ENCODE measurements around the gene LNX1. TPM values are rescaled to one million over a fixed set of nuclear protein-coding genes. Genes with fewer than 3 reads are reported as not detected.

The LNX1 gene
- total RNA-seq, 1 experiment from 2014 or later: 3.3 TPM

- BruUV-seq (replicated peaks): no TSS peak
- no peaks in the 10 kb centered on the region for H4K20me1 ChIP-seq (ENCODE audit: insufficient read depth)
- no peaks in the 10 kb centered on the region for H3K79me2 ChIP-seq (ENCODE audit: insufficient read depth, low read length)
- H3K9ac ChIP-seq (ENCODE audit: low read length): no peak overlapping the region
- H3K9me3 ChIP-seq (ENCODE audit: control insufficient read depth in 1 of 2, insufficient read depth in 1 of 2, low read depth in 1 of 2, low read length in 2 of 2): no peaks in the 10 kb centered on the region
- ChIA-PET RAD21 (ENCODE audit: low non-redundant PET in 1 of 2, low total read pairs in 2 of 2, uncharacterized antibody in 2 of 2, unreplicated experiment in 2 of 2) (no interaction called here), CTCF (no interaction called here), POLR2A (no interaction called here)
- intact Hi-C loops (cut with micrococcal nuclease): no loop called here
- H3K4me3 ChIP-seq (replicated peaks in 1 of 2; ENCODE audit: low read depth in 1 of 2, low read length in 2 of 2): no peak overlapping the region
- no peak for DNase-seq (ENCODE audit: low read depth, low spot score)
- H3K27me3 ChIP-seq (ENCODE audit: insufficient read depth, low read length): no peaks in the 10 kb centered on the region
- H3K27ac ChIP-seq (ENCODE audit: low read depth, low read length): no peak overlapping the region
- H3K9me2 ChIP-seq (ENCODE audit: insufficient read depth): no peaks in the 10 kb centered on the region
- no peak for ATAC-seq
- no peaks in the 10 kb centered on the region for H3K4me1 ChIP-seq (ENCODE audit: control insufficient read depth in 1 of 2, insufficient read depth in 2 of 2, low read length in 2 of 2)
- no peaks in the 10 kb centered on the region for H3K36me3 ChIP-seq (ENCODE audit: control insufficient read depth in 1 of 2, insufficient read depth in 2 of 2, low read length in 2 of 2)
- no peak overlapping the region for H3K4me2 ChIP-seq (ENCODE audit: low read length)
- no peak overlapping the region for H2AFZ ChIP-seq (ENCODE audit: low read depth, low read length, poor library complexity, severe bottlenecking)
- TF ChIP-seq ATF3 (IDR thresholded peaks at IDR 0.05) (no peak), ZNF274 (IDR thresholded peaks at IDR 0.05; ENCODE audit: low read depth, low read length) (no peak), TCF7L2 (IDR thresholded peaks at IDR 0.05; ENCODE audit: borderline replicate concordance, extremely low read depth, insufficient read depth, insufficient read length) (no peak), CBX3 (IDR thresholded peaks at IDR 0.05; ENCODE audit: low read depth) (no peak), POLR2AphosphoS5 (IDR thresholded peaks at IDR 0.05; ENCODE audit: low read depth, low read length) (no peak), ZFX (IDR thresholded peaks at IDR 0.05) (no peak)
Measured at GRCh38 chr4:53545942-53546581, 45.2 kb downstream of the LNX1 start.

DNA sequence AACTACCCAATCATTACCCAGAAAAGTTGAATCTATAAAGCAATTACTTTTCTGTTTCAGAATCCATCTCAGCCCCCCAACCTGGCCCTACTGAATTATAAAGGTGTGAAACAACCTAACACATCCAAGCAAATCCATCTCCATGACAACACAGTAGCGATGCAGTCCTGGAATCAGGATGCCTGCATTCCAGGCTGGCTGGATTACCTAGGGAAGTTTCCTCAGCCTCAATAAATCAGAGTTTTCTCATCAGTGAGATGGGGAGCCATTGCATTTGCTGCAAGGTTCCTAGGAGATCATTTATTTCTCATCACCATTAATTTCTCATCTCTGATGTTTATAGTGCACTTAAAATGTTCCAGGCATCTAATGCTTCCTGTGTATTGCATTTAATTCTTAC lies 46.0 kb downstream of the LNX1 start:
- POLR2A ChIA-PET: no interaction called here

More for the DNA sequence above, 46.0 kb downstream of the LNX1 start:
- H3K36me3 ChIP-seq (ENCODE audit: control insufficient read depth in 1 of 2, insufficient read depth in 2 of 2, low read length in 2 of 2): no peaks in the 10 kb centered on the region
- no peaks in the 10 kb centered on the region for H3K27me3 ChIP-seq (ENCODE audit: insufficient read depth, low read length)
- ChIA-PET RAD21 (ENCODE audit: low non-redundant PET in 1 of 2, low total read pairs in 2 of 2, uncharacterized antibody in 2 of 2, unreplicated experiment in 2 of 2) (no interaction called here), CTCF (no interaction called here)
- H3K4me3 ChIP-seq (replicated peaks in 1 of 2; ENCODE audit: low read depth in 1 of 2, low read length in 2 of 2): no peak overlapping the region
- H4K20me1 ChIP-seq (ENCODE audit: insufficient read depth): no peaks in the 10 kb centered on the region
- no peak overlapping the region for H3K4me2 ChIP-seq (ENCODE audit: low read length)
- no peak for DNase-seq (ENCODE audit: low read depth, low spot score)
- no TSS peak for BruUV-seq (replicated peaks)
- ATAC-seq: no peak
- H3K4me1 ChIP-seq (ENCODE audit: control insufficient read depth in 1 of 2, insufficient read depth in 2 of 2, low read length in 2 of 2): no peaks in the 10 kb centered on the region
- no peaks in the 10 kb centered on the region for H3K9me2 ChIP-seq (ENCODE audit: insufficient read depth)
- intact Hi-C loops (cut with micrococcal nuclease): no loop called here
- no peak overlapping the region for H3K27ac ChIP-seq (ENCODE audit: low read depth, low read length)
- no peak overlapping the region for H3K9ac ChIP-seq (ENCODE audit: low read length)
- H3K9me3 ChIP-seq (ENCODE audit: control insufficient read depth in 1 of 2, insufficient read depth in 1 of 2, low read depth in 1 of 2, low read length in 2 of 2): no peaks in the 10 kb centered on the region
- no peaks in the 10 kb centered on the region for H3K79me2 ChIP-seq (ENCODE audit: insufficient read depth, low read length)
- TF ChIP-seq EZH2phosphoT487 (IDR thresholded peaks at IDR 0.05; ENCODE audit: borderline replicate concordance): no peak
- no peak for TF ChIP-seq JUND (IDR thresholded peaks at IDR 0.05)
- no peak for TF ChIP-seq SRF (IDR thresholded peaks at IDR 0.05; ENCODE audit: low read depth)
- TF ChIP-seq, protein P1, sequence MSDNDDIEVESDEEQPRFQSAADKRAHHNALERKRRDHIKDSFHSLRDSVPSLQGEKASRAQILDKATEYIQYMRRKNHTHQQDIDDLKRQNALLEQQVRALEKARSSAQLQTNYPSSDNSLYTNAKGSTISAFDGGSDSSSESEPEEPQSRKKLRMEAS (IDR thresholded peaks at IDR 0.05): no peak
- TF ChIP-seq POLR2A (IDR thresholded peaks at IDR 0.05; ENCODE audit: borderline replicate concordance, extremely low read depth, insufficient read depth, insufficient read length): no peak
- TF ChIP-seq, protein P2, sequence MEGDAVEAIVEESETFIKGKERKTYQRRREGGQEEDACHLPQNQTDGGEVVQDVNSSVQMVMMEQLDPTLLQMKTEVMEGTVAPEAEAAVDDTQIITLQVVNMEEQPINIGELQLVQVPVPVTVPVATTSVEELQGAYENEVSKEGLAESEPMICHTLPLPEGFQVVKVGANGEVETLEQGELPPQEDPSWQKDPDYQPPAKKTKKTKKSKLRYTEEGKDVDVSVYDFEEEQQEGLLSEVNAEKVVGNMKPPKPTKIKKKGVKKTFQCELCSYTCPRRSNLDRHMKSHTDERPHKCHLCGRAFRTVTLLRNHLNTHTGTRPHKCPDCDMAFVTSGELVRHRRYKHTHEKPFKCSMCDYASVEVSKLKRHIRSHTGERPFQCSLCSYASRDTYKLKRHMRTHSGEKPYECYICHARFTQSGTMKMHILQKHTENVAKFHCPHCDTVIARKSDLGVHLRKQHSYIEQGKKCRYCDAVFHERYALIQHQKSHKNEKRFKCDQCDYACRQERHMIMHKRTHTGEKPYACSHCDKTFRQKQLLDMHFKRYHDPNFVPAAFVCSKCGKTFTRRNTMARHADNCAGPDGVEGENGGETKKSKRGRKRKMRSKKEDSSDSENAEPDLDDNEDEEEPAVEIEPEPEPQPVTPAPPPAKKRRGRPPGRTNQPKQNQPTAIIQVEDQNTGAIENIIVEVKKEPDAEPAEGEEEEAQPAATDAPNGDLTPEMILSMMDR (IDR thresholded peaks at IDR 0.05 in 2 of 3, conservative IDR thresholded peaks at IDR 0.05 in 1 of 3; ENCODE audit: borderline replicate concordance in 1 of 3, insufficient read depth in 1 of 3, low read depth in 2 of 3, low read length in 2 of 3): no peak
- no peak for TF ChIP-seq EZH2 (IDR thresholded peaks at IDR 0.05)
- no peak for TF ChIP-seq POLR2AphosphoS5 (IDR thresholded peaks at IDR 0.05; ENCODE audit: low read depth, low read length)
- no peak for TF ChIP-seq RAD21 (IDR thresholded peaks at IDR 0.05; ENCODE audit: low read depth)
- no peak for TF ChIP-seq ZFX (IDR thresholded peaks at IDR 0.05)
- no peak for TF ChIP-seq ATF3 (IDR thresholded peaks at IDR 0.05)
- TF ChIP-seq YY1 (IDR thresholded peaks at IDR 0.05; ENCODE audit: extremely low read depth, insufficient replicate concordance, low read depth, low read length): no peak
- no peak overlapping the region for H2AFZ ChIP-seq (ENCODE audit: low read depth, low read length, poor library complexity, severe bottlenecking)

All from HCT116 (cell line).